22Rv1 (cell line): ENCODE results near the gene ACTG1.

Source experiments
- H3K27ac ChIP-seq: fragments of 450-650 bp; 2 replicates; pipeline ENCODE4 v1.5.1; 2017
- CTCF ChIP-seq: fragments of 450-650 bp; IDR thresholded peaks from 2 replicates; pipeline ENCODE4 v1.5.1; 2017; ENCODE audit warnings: mild to moderate bottlenecking
- ZFX ChIP-seq: fragments of 450-650 bp; IDR thresholded peaks from 2 replicates; pipeline ENCODE4 v1.6.1; 2017; ENCODE audit warnings: antibody characterized with exemption, borderline replicate concordance

The ACTG1 gene

GRCh38 chr17:81543756-81544155, 31.2 kb upstream of the ACTG1 start:
- peak overlapping the region; percentile 31; the same call in 1 of the 2 replicates for H3K27ac ChIP-seq
- no peak for TF ChIP-seq CTCF

- TF ChIP-seq ZFX = no peak
- no peak for TF ChIP-seq CTCF
- H3K27ac ChIP-seq = peak overlapping the region; percentile 7; the same call in 1 of the 2 replicates
Measured at GRCh38 chr17:81543339-81543675, 30.7 kb upstream of the ACTG1 start.

- TF ChIP-seq CTCF (no peak), ZFX (no peak)
- H3K27ac ChIP-seq = peak overlapping the region; percentile 7; the same call in 1 of the 2 replicates
Measured at GRCh38 chr17:81542431-81543338, 30.1 kb upstream of the ACTG1 start.

GRCh38 chr17:81541123-81541522, 28.5 kb upstream of the ACTG1 start:
- no peak for TF ChIP-seq CTCF
- no peak for TF ChIP-seq ZFX
- no peak overlapping the region for H3K27ac ChIP-seq

- H3K27ac ChIP-seq = no peak overlapping the region
- TF ChIP-seq ZFX (no peak), CTCF (no peak)
Measured at GRCh38 chr17:81540676-81541027, 28.1 kb upstream of the ACTG1 start.

- TF ChIP-seq ZFX (no peak), CTCF (no peak)
- peak overlapping the region; percentile 23; the same call in 1 of the 2 replicates for H3K27ac ChIP-seq
Measured at GRCh38 chr17:81539961-81540675, 27.5 kb upstream of the ACTG1 start.

- peak overlapping the region; percentile 23; the same call in 1 of the 2 replicates for H3K27ac ChIP-seq
Measured at GRCh38 chr17:81539571-81539900, 26.9 kb upstream of the ACTG1 start.

More at GRCh38 chr17:81539571-81539900, 26.9 kb upstream of the ACTG1 start:
- no peak for TF ChIP-seq CTCF
- no peak for TF ChIP-seq ZFX
